Raji (cell line): ENCODE measurements around the gene EXOC6.

Experiments
- POLR2A ChIP-seq: IDR thresholded peaks from 2 replicates; pipeline ENCODE4 v1.6.1; 2011; ENCODE audit warnings: low read depth, low read length, control low read depth; ENCODE audit not compliant: insufficient read depth

Gene EXOC6, protein sequence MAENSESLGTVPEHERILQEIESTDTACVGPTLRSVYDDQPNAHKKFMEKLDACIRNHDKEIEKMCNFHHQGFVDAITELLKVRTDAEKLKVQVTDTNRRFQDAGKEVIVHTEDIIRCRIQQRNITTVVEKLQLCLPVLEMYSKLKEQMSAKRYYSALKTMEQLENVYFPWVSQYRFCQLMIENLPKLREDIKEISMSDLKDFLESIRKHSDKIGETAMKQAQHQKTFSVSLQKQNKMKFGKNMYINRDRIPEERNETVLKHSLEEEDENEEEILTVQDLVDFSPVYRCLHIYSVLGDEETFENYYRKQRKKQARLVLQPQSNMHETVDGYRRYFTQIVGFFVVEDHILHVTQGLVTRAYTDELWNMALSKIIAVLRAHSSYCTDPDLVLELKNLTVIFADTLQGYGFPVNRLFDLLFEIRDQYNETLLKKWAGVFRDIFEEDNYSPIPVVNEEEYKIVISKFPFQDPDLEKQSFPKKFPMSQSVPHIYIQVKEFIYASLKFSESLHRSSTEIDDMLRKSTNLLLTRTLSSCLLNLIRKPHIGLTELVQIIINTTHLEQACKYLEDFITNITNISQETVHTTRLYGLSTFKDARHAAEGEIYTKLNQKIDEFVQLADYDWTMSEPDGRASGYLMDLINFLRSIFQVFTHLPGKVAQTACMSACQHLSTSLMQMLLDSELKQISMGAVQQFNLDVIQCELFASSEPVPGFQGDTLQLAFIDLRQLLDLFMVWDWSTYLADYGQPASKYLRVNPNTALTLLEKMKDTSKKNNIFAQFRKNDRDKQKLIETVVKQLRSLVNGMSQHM

DNA sequence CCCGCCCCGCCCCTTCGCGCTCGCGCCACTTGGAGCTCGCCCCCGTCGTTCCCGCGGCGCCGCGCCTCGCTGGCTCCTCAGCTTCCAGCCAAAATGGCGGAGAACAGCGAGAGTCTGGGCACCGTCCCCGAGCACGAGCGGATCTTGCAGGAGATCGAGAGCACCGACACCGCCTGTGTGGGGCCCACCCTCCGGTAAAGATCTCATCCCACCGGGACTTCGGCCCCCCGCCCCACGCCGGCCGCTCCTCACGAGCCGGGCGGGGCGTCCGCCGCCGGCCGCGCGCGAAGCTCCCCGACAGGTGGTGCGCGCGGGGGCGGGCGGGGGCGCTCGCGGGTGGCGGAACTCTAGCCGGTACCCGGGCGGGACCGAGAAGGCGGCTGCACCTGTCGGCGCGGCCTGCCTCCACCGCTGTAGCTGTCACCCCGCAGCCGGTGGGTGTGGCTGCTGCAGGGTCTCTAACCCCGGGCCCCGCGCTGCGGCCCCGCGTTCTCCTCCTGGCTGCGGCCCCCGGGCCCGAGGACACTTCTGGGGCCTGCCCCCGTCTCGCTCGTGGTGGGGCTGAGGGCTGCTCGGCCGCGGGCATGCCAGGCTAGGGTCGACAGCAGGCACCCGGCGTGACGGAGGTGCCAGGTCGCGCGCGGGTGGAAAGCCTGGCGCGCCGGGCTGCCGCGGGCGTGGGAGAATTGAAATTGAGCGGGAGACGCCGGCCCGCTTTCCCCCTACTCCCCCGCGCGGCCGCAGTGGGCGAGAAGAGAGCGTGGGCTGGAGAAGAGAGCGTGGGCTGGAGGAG is at the start of gene EXOC6:
TSS of gene EXOC6 (plus strand) at position 80 of the 793 bp plus-strand sequence. CDS start at position 94, 14 bp downstream.
- peak; percentile 74 for TF ChIP-seq POLR2A

GRCh38 chr10:92799568-92799967 is 48.8 kb upstream of the EXOC6 start:
- TF ChIP-seq POLR2A, result no peak

GRCh38 chr10:92800134-92800733 is 48.1 kb upstream of the EXOC6 start:
- no peak for TF ChIP-seq POLR2A

- TF ChIP-seq POLR2A, result no peak
Observed at GRCh38 chr10:92801978-92802872, 46.1 kb upstream of the EXOC6 start.

GRCh38 chr10:92809840-92810239 is 38.5 kb upstream of the EXOC6 start:
- no peak for TF ChIP-seq POLR2A

DNA sequence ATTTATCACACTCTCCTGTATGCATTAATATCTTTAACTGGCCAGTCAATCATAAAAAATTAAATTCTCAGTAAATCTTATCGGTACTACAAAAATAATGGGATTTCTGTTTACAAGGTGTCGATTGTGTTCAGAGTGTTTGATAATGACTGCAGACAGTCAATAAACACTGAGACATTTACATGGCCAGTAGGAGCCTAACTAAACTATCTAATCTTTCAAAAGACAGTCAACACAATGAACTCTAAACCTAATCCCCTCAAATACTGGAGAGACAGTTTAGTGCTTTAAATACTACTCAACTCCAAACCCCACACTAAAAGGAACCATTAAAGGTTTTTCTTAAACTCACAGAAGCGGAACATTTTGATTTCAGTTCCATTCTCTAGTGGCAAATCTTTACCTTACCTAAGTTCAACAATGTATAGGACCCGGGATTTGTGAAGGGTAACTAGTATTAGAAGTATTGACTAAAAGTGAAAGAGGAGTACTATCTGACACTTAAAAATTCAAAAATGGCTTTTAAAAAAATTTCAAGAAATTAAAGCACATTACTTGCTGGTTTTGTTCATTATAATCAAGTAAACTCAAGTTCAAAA is 37.3 kb upstream of the EXOC6 start:
- TF ChIP-seq POLR2A, result no peak

DNA sequence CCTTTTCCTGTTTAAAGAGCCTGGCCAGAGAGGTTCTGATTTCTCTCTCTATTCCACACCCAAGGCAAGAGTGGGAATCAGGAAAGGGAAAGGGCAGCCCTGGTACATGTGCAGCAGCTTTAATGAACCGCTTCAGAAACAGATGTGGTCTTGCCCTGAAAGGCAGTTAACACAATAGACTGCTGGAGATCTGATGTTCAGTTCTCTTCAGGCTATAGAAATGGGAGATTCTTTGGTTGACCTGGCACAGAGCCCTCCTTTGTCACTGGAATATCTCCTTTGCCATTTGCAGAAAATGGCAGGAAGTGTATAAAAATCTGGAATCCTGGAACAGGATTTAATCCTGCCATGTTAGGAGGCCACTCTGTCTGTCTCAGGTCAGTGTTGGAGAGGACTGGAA is 36.3 kb upstream of the EXOC6 start:
- no peak for TF ChIP-seq POLR2A

GRCh38 chr10:92813979-92814378 is 34.3 kb upstream of the EXOC6 start:
- TF ChIP-seq POLR2A, result no peak

GRCh38 chr10:92814790-92815189 is 33.5 kb upstream of the EXOC6 start:
- TF ChIP-seq POLR2A, result no peak

- no peak for TF ChIP-seq POLR2A
Observed at GRCh38 chr10:92816091-92816531, 32.2 kb upstream of the EXOC6 start.

GRCh38 chr10:92822060-92822634 is 26.2 kb upstream of the EXOC6 start:
- TF ChIP-seq POLR2A, result no peak

DNA sequence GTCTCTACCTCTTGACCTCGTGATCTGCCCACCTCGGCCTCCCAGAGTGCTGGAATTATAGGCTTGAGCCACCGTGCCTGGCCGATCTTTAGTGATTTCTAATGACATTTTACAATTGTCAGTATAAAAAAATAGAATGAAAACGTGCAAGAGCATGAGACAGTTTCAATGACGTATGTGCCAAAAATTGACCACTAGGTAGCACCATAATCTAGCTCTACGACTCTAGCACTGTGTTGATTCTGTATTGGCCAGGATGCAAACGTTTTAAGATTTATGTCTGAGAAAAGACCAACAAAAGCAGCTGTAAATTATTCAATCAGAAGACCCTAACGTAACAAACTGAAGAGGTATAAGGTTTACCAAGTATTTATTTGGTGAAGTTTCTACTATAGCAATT is 25.4 kb upstream of the EXOC6 start:
- TF ChIP-seq POLR2A, result no peak

- no peak for TF ChIP-seq POLR2A
Observed at GRCh38 chr10:92826061-92826460, 22.3 kb upstream of the EXOC6 start.
